HEK293 (cell line): ENCODE measurements around the gene ANKRD40.

Experiments
- CTCF ChIA-PET: fragments of 350-600 bp; formaldehyde crosslinking; extraction: SDS; loops from one replicate; lab custom pipeline; 2021; ENCODE audit warnings: antibody characterized with exemption; lab: Yijun Ruan, JAX
- POLR2A ChIA-PET: fragments of 300-600 bp; formaldehyde crosslinking; extraction: SDS; loops from one replicate; lab custom pipeline; 2020; ENCODE audit warnings: antibody characterized with exemption, inconsistent platforms; lab: Yijun Ruan, JAX
- H3K27ac ChIP-seq: fragments of 200-500 bp; sonication (Bioruptor generic); 2 replicates; pipeline ENCODE4 v1.5.1; 2014; ENCODE audit warnings: low read depth, low read length, control low read depth, inconsistent platforms; ENCODE audit errors: extremely low read depth
- H3K36me3 ChIP-seq, 2 experiments: fragments of 200-500 bp in 1 of 2; sonication (Bioruptor generic) in 1 of 2; 1 replicate in 1 of 2; 2 replicates in 1 of 2; pipeline ENCODE4 v1.5.1; 2014 to 2017; ENCODE audit warnings: inconsistent platforms in 2 of 2, low read length in 2 of 2; ENCODE audit not compliant: control insufficient read depth in 2 of 2, insufficient read depth in 1 of 2
- H3K4me1 ChIP-seq: fragments of 200-500 bp; sonication (Bioruptor generic); 2 replicates; pipeline ENCODE4 v1.5.1; 2014; ENCODE audit warnings: mild to moderate bottlenecking, low read length, inconsistent platforms; ENCODE audit not compliant: control insufficient read depth, insufficient read depth
- H3K4me3 ChIP-seq: 2 replicates; pipeline ENCODE4 v1.5.1; 2011; ENCODE audit warnings: low read depth, mild to moderate bottlenecking, control low read depth, low read length, moderate library complexity
- H3K9me3 ChIP-seq: fragments of 200-500 bp; sonication (Bioruptor generic); 2 replicates; pipeline ENCODE4 v1.5.1; 2014; ENCODE audit warnings: low read depth, low read length, inconsistent platforms; ENCODE audit not compliant: control insufficient read depth, insufficient read depth
- AEBP2 ChIP-seq: fragments of 450-650 bp; formaldehyde crosslinking; IDR thresholded peaks from 2 replicates; pipeline ENCODE4 v1.5.1; 2016; ENCODE audit warnings: missing biosample characterization, missing genetic modification characterization, borderline replicate concordance
- EGR2 ChIP-seq: fragments of 450-650 bp; formaldehyde crosslinking; IDR thresholded peaks from 2 replicates; pipeline ENCODE4 v1.5.1; 2016; ENCODE audit warnings: low read depth, missing biosample characterization, missing genetic modification characterization
- GLI2 ChIP-seq: fragments of 450-650 bp; formaldehyde crosslinking; IDR thresholded peaks from 2 replicates; pipeline ENCODE4; 2017; ENCODE audit warnings: missing biosample characterization, missing genetic modification characterization, low read depth, borderline replicate concordance
- HIC1 ChIP-seq: fragments of 450-650 bp; formaldehyde crosslinking; IDR thresholded peaks from 2 replicates; pipeline ENCODE4 v1.5.1; 2016; ENCODE audit warnings: missing biosample characterization, missing genetic modification characterization
- IKZF3 ChIP-seq: fragments of 450-650 bp; IDR thresholded peaks from 2 replicates; pipeline ENCODE4 v1.5.0; 2018; ENCODE audit warnings: missing biosample characterization, mild to moderate bottlenecking, missing genetic modification characterization, moderate library complexity
- MYNN ChIP-seq: fragments of 450-650 bp; formaldehyde crosslinking; IDR thresholded peaks from 2 replicates; pipeline ENCODE4 v1.5.1; 2016; ENCODE audit warnings: missing biosample characterization, missing genetic modification characterization, borderline replicate concordance
- OSR2 ChIP-seq: fragments of 450-650 bp; formaldehyde crosslinking; IDR thresholded peaks from 2 replicates; pipeline ENCODE4 v1.5.1; 2016; ENCODE audit warnings: missing biosample characterization, missing genetic modification characterization
- PRDM1 ChIP-seq: fragments of 450-650 bp; formaldehyde crosslinking; IDR thresholded peaks from 2 replicates; pipeline ENCODE4; 2016; ENCODE audit warnings: missing biosample characterization, missing genetic modification characterization
- ZBTB1 ChIP-seq: fragments of 450-650 bp; formaldehyde crosslinking; IDR thresholded peaks from 2 replicates; pipeline ENCODE4 v1.5.1; 2016; ENCODE audit warnings: missing biosample characterization, missing genetic modification characterization
- ZBTB26 ChIP-seq: fragments of 450-650 bp; formaldehyde crosslinking; optimal IDR thresholded peaks from 2 replicates; pipeline ENCODE3; 2016; ENCODE audit warnings: missing biosample characterization, mild to moderate bottlenecking, missing genetic modification characterization
- ZBTB44 ChIP-seq: fragments of 450-650 bp; IDR thresholded peaks from 2 replicates; pipeline ENCODE4 v1.5.1; 2018; ENCODE audit warnings: missing biosample characterization, mild to moderate bottlenecking, missing genetic modification characterization
- ZFHX2 ChIP-seq: fragments of 450-650 bp; formaldehyde crosslinking; conservative IDR thresholded peaks from 2 replicates; pipeline ENCODE4 v1.5.1; 2016; ENCODE audit warnings: missing biosample characterization, missing genetic modification characterization
- ZNF10 ChIP-seq: fragments of 450-650 bp; formaldehyde crosslinking; IDR thresholded peaks from 2 replicates; pipeline ENCODE4 v1.5.1; 2017; ENCODE audit warnings: missing biosample characterization, missing genetic modification characterization
- ZNF2 ChIP-seq: fragments of 450-650 bp; formaldehyde crosslinking; IDR thresholded peaks from 2 replicates; pipeline ENCODE4 v1.5.1; 2016; ENCODE audit warnings: missing biosample characterization, missing genetic modification characterization
- ZNF324 ChIP-seq: fragments of 450-650 bp; formaldehyde crosslinking; IDR thresholded peaks from 2 replicates; pipeline ENCODE4 v1.5.1; 2016; ENCODE audit warnings: missing biosample characterization, missing genetic modification characterization
- ZNF391 ChIP-seq: fragments of 450-650 bp; formaldehyde crosslinking; IDR thresholded peaks from 2 replicates; pipeline ENCODE4 v1.5.1; 2016; ENCODE audit warnings: low read depth, missing biosample characterization, missing genetic modification characterization, borderline replicate concordance
- ZNF423 ChIP-seq: fragments of 450-650 bp; formaldehyde crosslinking; IDR thresholded peaks from 2 replicates; pipeline ENCODE4 v1.5.1; 2016; ENCODE audit warnings: missing biosample characterization, missing genetic modification characterization
- ZNF48 ChIP-seq: fragments of 450-650 bp; formaldehyde crosslinking; IDR thresholded peaks from 2 replicates; pipeline ENCODE4 v1.5.1; 2016; ENCODE audit warnings: missing biosample characterization, missing genetic modification characterization
- ZNF548 ChIP-seq: fragments of 450-650 bp; formaldehyde crosslinking; IDR thresholded peaks from 2 replicates; pipeline ENCODE4 v1.5.1; 2016; ENCODE audit warnings: missing biosample characterization, missing genetic modification characterization
- ZNF555 ChIP-seq: fragments of 450-650 bp; formaldehyde crosslinking; conservative IDR thresholded peaks from 2 replicates; pipeline ENCODE4 v1.5.1; 2017; ENCODE audit warnings: missing biosample characterization, mild to moderate bottlenecking, missing genetic modification characterization, inconsistent platforms
- ZNF600 ChIP-seq: fragments of 450-650 bp; formaldehyde crosslinking; IDR thresholded peaks from 2 replicates; pipeline ENCODE4 v1.5.1; 2016; ENCODE audit warnings: missing biosample characterization, missing genetic modification characterization
- ZNF792 ChIP-seq: fragments of 450-650 bp; formaldehyde crosslinking; IDR thresholded peaks from 2 replicates; pipeline ENCODE4 v1.5.1; 2016; ENCODE audit warnings: missing biosample characterization, missing genetic modification characterization
- ZSCAN5A ChIP-seq: fragments of 450-650 bp; formaldehyde crosslinking; IDR thresholded peaks from 2 replicates; pipeline ENCODE4 v1.5.1; 2016; ENCODE audit warnings: missing biosample characterization, missing genetic modification characterization
- TF ChIP-seq, protein P1 (sequence below): fragments of 450-650 bp; formaldehyde crosslinking; IDR thresholded peaks from 2 replicates; pipeline ENCODE4 v1.5.1; 2017; ENCODE audit warnings: missing biosample characterization, missing genetic modification characterization

ANKRD40 gene

GRCh38 chr17:50731575-50732460 lies 24.1 kb upstream of the ANKRD40 start (continued):
- peak; percentile 58 for TF ChIP-seq ZNF600
- no peak for TF ChIP-seq ZNF10 (tag by site-specific recombination)
- TF ChIP-seq ZNF555: no peak
- TF ChIP-seq ZNF324: no peak
- no peak for TF ChIP-seq PRDM1 (tag by site-specific recombination)
- no peak for TF ChIP-seq HIC1 (tag by site-specific recombination)
- no peak for TF ChIP-seq ZNF792 (tag by site-specific recombination)
- no peak for TF ChIP-seq ZNF391 (tag by site-specific recombination)
- no peak for TF ChIP-seq ZNF548
- TF ChIP-seq OSR2 (tag by site-specific recombination): 0 out of 2 replicates have a peak, but pooled peaks have one; percentile 25
- TF ChIP-seq, protein P1, sequence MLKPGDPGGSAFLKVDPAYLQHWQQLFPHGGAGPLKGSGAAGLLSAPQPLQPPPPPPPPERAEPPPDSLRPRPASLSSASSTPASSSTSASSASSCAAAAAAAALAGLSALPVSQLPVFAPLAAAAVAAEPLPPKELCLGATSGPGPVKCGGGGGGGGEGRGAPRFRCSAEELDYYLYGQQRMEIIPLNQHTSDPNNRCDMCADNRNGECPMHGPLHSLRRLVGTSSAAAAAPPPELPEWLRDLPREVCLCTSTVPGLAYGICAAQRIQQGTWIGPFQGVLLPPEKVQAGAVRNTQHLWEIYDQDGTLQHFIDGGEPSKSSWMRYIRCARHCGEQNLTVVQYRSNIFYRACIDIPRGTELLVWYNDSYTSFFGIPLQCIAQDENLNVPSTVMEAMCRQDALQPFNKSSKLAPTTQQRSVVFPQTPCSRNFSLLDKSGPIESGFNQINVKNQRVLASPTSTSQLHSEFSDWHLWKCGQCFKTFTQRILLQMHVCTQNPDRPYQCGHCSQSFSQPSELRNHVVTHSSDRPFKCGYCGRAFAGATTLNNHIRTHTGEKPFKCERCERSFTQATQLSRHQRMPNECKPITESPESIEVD (tag by site-specific recombination): peak; percentile 51
- TF ChIP-seq MYNN (tag by site-specific recombination): no peak

DNA sequence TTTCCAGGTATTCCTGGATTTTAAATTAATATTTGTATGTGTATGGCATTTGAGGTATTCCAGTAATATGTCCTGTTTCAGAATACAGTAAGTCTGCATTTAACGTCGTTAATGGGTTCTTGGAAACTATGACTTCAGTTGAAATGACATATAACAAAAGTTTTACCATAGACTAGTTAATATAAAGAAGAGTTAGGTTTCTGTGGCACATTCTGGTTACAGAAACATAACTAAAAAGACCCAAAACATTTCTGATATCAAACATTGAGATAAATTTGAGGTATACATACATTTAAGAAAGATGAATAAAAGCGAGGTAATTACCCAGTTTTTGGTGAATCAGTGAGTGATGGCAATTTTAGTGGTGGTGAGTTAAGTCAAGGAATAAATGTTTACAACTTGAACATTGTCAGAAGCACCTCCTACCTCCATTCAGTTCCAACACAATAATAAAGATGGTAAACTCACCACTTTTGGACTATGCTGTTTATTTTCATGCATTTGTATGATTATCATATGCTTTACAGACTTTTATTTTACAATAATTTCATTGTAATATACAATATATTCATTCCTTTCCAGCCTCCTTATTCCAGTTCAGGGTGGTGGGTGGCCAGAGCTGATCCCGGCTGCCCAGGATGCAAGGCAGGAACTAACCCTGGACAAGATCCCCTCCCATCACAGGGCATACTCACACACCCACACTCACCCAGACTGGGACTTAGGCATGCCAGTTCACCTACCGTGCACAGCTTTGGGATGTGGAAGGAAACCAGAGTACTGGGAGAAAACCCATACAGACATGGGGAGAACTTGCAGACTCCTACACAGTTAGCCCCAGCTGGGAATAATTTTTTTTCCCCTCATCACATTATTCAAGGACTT lies 21.4 kb upstream of the ANKRD40 start:
- CTCF ChIA-PET: interaction anchor here (0.9 to 1.2 kb wide), 2 partner anchors 10 to 20 kb away, joined by 3 read pairs; no protein-coding TSS in a partner anchor
- POLR2A ChIA-PET: interaction anchor here (1.5 kb wide), 1 partner anchor 10 kb away, joined by 5 read pairs; the partner anchor contains the start of gene LUC7L3
- H3K9me3 ChIP-seq: no peaks in the 10 kb centered on the region
- H3K4me3 ChIP-seq: no peak overlapping the region
- peaks cover 11 to 15% of the 10 kb centered on the region in 2 experiments for H3K36me3 ChIP-seq
- H3K27ac ChIP-seq: no peak overlapping the region
- H3K4me1 ChIP-seq: peaks cover 43% of the 10 kb centered on the region
- no peak for TF ChIP-seq ZSCAN5A (tag by site-specific recombination)
- no peak for TF ChIP-seq ZBTB44 (tag by site-specific recombination)
- no peak for TF ChIP-seq AEBP2 (tag by site-specific recombination)
- peak; percentile 58 for TF ChIP-seq ZFHX2 (tag by site-specific recombination)
- no peak for TF ChIP-seq ZNF48 (tag by site-specific recombination)
- TF ChIP-seq EGR2 (tag by site-specific recombination): peak; percentile 45; the same call in 1 of the 2 replicates
- no peak for TF ChIP-seq ZNF2 (tag by site-specific recombination)
- no peak for TF ChIP-seq ZNF423
- no peak for TF ChIP-seq ZBTB1 (tag by site-specific recombination)
- TF ChIP-seq IKZF3: peak; percentile 27; the same call in 1 of the 2 replicates
- no peak for TF ChIP-seq ZBTB26 (tag by site-specific recombination)
- TF ChIP-seq GLI2 (tag by site-specific recombination): no peak
